ENCODE results near the gene GPR35. TPM values are rescaled to one million over a fixed set of nuclear protein-coding genes. Genes with fewer than 3 reads are reported as not detected.
"Not testable (repeated sequence)": the region's sequence is repeated elsewhere in the genome, so short reads cannot be mapped to it uniquely, and the experiment has no call there.

GPR35 gene
- total RNA-seq, 4 donors from 2014 or later = 0.72 to 1.8 (median 0.87) TPM

DNA sequence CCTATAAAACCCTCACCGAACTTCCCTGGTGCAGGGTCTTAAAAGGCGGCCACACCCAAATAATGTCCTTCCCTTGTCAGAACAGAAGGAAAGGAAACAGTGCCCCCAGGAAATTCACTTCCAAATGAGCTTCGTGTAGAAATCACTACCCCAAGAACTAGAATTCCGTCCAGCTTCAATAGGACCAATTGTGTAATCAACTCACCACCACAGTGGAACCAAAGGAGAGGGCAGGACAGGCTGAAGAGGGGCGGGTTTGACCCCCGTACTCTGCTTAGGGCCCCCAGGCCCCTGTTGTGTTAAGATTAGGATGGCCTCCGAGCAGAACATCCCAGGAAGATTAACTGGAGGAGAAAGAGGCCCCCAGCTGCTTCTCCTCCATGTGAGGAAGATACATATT is 24.1 kb downstream of the GPR35 start:
- in situ Hi-C loops (cut with MboI; ENCODE audit: low sequenced_read_pairs in 4 of 4) (no loop called here), intact Hi-C loops (cut with DNase I; ENCODE audit: low total_unique reads) (no loop called here)
- TF ChIP-seq POLR2A (IDR thresholded peaks at IDR 0.05) = no peak
- TF ChIP-seq, protein P1, sequence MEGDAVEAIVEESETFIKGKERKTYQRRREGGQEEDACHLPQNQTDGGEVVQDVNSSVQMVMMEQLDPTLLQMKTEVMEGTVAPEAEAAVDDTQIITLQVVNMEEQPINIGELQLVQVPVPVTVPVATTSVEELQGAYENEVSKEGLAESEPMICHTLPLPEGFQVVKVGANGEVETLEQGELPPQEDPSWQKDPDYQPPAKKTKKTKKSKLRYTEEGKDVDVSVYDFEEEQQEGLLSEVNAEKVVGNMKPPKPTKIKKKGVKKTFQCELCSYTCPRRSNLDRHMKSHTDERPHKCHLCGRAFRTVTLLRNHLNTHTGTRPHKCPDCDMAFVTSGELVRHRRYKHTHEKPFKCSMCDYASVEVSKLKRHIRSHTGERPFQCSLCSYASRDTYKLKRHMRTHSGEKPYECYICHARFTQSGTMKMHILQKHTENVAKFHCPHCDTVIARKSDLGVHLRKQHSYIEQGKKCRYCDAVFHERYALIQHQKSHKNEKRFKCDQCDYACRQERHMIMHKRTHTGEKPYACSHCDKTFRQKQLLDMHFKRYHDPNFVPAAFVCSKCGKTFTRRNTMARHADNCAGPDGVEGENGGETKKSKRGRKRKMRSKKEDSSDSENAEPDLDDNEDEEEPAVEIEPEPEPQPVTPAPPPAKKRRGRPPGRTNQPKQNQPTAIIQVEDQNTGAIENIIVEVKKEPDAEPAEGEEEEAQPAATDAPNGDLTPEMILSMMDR (IDR thresholded peaks at IDR 0.05 in 4 of 5, conservative IDR thresholded peaks at IDR 0.05 in 1 of 5) = no peak
- DNase-seq (no peak), ATAC-seq (no peak)
- Histone ChIP-seq H3K36me3 (no peaks in the 10 kb centered on the region), H3K27me3 (peaks cover 5 to 29% (median 23%) of the 10 kb centered on the region in 3 donors), H3K9me3 (no peaks in the 10 kb centered on the region), H3K4me3 (no peak overlapping the region), H3K27ac (no peak overlapping the region), H3K4me1 (no peaks in the 10 kb centered on the region)

DNA sequence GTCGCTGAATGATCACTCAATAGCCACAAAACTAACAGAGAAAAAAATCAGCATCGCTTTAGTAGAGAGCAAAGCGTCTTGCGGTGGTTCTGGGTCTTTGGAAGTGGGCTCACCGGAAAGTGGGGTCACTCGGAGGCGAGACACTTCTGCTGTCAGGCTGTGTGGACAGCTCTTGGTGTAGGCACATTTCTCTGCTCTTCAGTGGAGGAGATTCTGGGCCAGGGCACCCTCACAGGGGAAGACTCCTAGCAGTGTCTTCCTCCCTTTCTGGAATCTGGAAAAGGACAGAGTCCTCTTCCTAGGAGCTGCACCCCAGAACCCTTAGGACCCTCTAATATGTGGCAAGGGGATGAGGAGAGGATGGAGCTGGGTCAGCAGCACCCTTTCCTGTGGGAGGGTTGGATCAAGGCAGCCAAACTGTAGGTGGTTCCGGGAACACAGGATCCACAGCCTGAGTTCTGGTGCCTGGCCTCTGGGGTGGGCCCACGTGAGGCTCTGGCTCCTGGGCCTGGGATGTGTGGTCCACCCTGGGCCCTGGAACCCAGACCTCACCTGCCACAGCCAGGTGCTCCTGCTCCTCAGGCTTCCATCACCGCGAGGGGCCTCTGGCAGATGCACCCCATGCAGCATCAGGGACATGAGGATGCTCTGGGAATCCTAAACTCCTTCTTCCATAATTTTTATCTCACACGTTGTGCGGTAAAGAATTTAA is 25.1 kb downstream of the GPR35 start:
- DNase-seq (no peak), ATAC-seq (no peak)
- Histone ChIP-seq H3K9me3 (no peaks in the 10 kb centered on the region), H3K27me3 (peaks cover 5 to 27% (median 23%) of the 10 kb centered on the region in 3 donors), H3K4me3 (no peak overlapping the region), H3K36me3 (no peaks in the 10 kb centered on the region), H3K27ac (no peak overlapping the region), H3K4me1 (no peaks in the 10 kb centered on the region)
- TF ChIP-seq POLR2A (IDR thresholded peaks at IDR 0.05) = no peak
- TF ChIP-seq, protein P1 (IDR thresholded peaks at IDR 0.05 in 4 of 5, conservative IDR thresholded peaks at IDR 0.05 in 1 of 5) = no peak
- intact Hi-C loops (cut with DNase I; ENCODE audit: low total_unique reads) (no loop called here), in situ Hi-C loops (cut with MboI; ENCODE audit: low sequenced_read_pairs in 4 of 4) (no loop called here)

DNA sequence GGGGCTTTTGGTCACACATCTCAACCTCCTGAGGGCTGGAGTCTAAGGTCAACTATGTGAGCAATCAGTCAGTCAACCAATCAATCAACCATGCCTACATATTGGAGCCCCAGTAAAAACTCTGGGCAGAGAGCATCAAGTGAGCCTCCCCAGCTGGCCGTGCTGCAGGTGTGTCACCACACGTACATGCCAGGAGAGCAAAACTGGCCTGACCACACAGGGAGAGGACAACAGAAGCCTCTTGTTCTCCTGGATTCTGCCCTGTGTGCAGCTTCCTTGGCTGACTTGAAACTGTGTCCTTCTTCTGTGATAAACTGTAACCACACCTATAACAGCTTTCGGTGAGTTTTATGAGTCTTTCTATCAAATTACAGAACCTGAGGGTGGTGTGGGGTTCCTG is 25.9 kb downstream of the GPR35 start:
- in situ Hi-C loops (cut with MboI; ENCODE audit: low sequenced_read_pairs in 4 of 4) (no loop called here), intact Hi-C loops (cut with DNase I; ENCODE audit: low total_unique reads) (no loop called here)
- Histone ChIP-seq H3K9me3 (no peaks in the 10 kb centered on the region), H3K4me1 (no peaks in the 10 kb centered on the region), H3K4me3 (no peak overlapping the region), H3K27ac (no peak overlapping the region), H3K27me3 (peaks cover 5 to 32% (median 18%) of the 10 kb centered on the region in 3 donors), H3K36me3 (no peaks in the 10 kb centered on the region)
- TF ChIP-seq, protein P1 (IDR thresholded peaks at IDR 0.05 in 4 of 5, conservative IDR thresholded peaks at IDR 0.05 in 1 of 5) = no peak
- no peak for TF ChIP-seq POLR2A (IDR thresholded peaks at IDR 0.05)
- ATAC-seq (no peak), DNase-seq (no peak)

DNA sequence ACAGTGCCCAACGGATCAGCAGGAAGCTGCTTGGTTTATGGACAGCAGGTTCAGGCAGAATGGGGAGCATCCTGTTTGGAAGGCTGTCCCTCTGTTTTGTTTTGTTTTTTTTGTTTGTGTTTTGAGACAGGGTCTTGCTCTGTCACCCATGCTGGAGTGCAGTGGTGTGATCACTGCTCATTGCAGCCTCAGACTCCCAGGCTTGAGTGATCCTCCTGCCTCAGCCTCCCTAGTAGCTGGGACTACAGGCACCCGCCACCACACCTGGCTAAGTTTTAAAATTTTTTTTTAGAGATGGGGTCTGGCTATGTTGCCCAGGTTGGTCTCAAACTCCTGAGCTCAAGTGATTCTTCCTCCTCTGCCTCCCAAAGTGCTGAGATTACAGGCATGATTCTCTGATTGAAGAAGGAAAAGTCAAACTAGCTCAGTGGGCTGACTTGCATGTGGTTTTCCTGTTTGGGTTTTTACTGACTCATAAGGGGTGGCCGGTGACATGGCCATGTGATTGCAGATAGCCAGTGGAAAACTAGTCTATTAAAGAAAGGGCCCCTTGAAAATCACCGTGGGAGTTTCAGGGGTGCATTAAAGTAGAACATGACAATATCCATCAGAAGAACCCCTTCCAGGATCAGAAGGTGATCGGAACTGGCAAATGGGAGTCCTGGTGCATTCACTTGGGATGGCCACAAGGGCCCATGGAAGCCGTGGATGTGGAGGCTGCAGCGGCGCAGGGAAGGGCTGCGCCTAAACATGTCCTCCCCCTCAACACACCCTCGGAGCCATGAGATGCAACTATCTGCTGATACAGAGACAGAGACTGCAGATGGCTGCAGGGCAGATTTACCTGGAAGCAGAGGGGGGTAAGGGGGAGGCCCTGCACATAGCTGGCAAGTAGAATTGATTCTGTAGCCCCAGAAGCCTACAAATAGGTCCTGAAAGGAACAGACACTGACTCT is 30.9 kb downstream of the GPR35 start:
- no peak overlapping the region for H3K27ac ChIP-seq
- DNase-seq = no peak
- no peak for TF ChIP-seq POLR2A (IDR thresholded peaks at IDR 0.05)
- TF ChIP-seq, protein P1 (IDR thresholded peaks at IDR 0.05 in 4 of 5, conservative IDR thresholded peaks at IDR 0.05 in 1 of 5) = no peak
- no peaks in the 10 kb centered on the region for H3K9me3 ChIP-seq
- no peak overlapping the region for H3K4me3 ChIP-seq
- ATAC-seq = no peak
- intact Hi-C loops (cut with DNase I; ENCODE audit: low total_unique reads) = no loop called here
- no peaks in the 10 kb centered on the region for H3K4me1 ChIP-seq
- in situ Hi-C loops (cut with MboI; ENCODE audit: low sequenced_read_pairs in 4 of 4) = no loop called here
- peaks cover 0 to 13% (median 0%) of the 10 kb centered on the region in 3 donors for H3K27me3 ChIP-seq
- no peaks in the 10 kb centered on the region for H3K36me3 ChIP-seq

- ATAC-seq; in situ Hi-C loops (cut with MboI; ENCODE audit: low sequenced_read_pairs in 4 of 4); DNase-seq; H3K27ac ChIP-seq; intact Hi-C loops (cut with DNase I; ENCODE audit: low total_unique reads); H3K4me3 ChIP-seq; H3K9me3 ChIP-seq; H3K36me3 ChIP-seq; H3K4me1 ChIP-seq: not testable (repeated sequence)
- peaks cover 0 to 23% (median 0%) of the 10 kb centered on the region in 3 donors for H3K27me3 ChIP-seq
Observed at GRCh38 chr2:240659883-240660282, 34.6 kb downstream of the GPR35 start.

All from gastrocnemius medialis (tissue), 4 donors.